Measurements from ENCODE around the gene KRTAP8-1. TPM values are rescaled to one million over a fixed set of nuclear protein-coding genes. Genes with fewer than 3 reads are reported as not detected.

KRTAP8-1 gene
- total and polyA plus RNA-seq, 8 donors, result not detected

DNA sequence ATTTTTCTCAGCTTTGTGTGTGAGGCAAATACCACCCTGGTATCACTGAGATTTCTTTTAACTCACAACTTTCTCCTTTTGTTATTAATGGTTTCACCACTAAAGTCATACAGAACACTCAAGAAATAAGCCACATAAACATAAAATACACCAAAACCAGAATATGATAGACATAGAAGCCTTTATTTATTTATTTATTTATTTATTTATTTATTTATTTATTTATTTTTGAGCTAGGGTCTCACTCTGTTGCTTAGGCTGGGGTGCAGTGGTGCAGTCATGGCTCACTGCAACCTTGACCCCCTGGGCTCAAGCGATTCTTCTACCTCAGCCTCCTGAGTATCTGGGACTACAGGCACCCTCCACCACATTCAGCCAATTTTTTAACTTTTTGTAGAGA, 12.5 kb downstream of the KRTAP8-1 start:
- Histone ChIP-seq H3K27me3 (no peaks in the 10 kb centered on the region), H3K4me1 (no peaks in the 10 kb centered on the region), H3K36me3 (no peaks in the 10 kb centered on the region), H3K27ac (no peak overlapping the region), H3K4me3 (no peak overlapping the region), H3K9me3 (no peaks in the 10 kb centered on the region)
- DNase-seq, result no peak
- WGBS, 5 donors, result 84 to 91% (median 88%) methylated on average over 1 of the region's 1 CpG
- intact Hi-C loops (cut with DNase I; ENCODE audit: low total_unique reads), result no loop called here
- no peak for TF ChIP-seq POLR2A (IDR thresholded peaks at IDR 0.05)
- no peak for TF ChIP-seq EP300 (IDR thresholded peaks at IDR 0.05)
- TF ChIP-seq POLR2AphosphoS5 (IDR thresholded peaks at IDR 0.05), result no peak
- TF ChIP-seq, protein P1, sequence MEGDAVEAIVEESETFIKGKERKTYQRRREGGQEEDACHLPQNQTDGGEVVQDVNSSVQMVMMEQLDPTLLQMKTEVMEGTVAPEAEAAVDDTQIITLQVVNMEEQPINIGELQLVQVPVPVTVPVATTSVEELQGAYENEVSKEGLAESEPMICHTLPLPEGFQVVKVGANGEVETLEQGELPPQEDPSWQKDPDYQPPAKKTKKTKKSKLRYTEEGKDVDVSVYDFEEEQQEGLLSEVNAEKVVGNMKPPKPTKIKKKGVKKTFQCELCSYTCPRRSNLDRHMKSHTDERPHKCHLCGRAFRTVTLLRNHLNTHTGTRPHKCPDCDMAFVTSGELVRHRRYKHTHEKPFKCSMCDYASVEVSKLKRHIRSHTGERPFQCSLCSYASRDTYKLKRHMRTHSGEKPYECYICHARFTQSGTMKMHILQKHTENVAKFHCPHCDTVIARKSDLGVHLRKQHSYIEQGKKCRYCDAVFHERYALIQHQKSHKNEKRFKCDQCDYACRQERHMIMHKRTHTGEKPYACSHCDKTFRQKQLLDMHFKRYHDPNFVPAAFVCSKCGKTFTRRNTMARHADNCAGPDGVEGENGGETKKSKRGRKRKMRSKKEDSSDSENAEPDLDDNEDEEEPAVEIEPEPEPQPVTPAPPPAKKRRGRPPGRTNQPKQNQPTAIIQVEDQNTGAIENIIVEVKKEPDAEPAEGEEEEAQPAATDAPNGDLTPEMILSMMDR (IDR thresholded peaks at IDR 0.05), result no peak

DNA sequence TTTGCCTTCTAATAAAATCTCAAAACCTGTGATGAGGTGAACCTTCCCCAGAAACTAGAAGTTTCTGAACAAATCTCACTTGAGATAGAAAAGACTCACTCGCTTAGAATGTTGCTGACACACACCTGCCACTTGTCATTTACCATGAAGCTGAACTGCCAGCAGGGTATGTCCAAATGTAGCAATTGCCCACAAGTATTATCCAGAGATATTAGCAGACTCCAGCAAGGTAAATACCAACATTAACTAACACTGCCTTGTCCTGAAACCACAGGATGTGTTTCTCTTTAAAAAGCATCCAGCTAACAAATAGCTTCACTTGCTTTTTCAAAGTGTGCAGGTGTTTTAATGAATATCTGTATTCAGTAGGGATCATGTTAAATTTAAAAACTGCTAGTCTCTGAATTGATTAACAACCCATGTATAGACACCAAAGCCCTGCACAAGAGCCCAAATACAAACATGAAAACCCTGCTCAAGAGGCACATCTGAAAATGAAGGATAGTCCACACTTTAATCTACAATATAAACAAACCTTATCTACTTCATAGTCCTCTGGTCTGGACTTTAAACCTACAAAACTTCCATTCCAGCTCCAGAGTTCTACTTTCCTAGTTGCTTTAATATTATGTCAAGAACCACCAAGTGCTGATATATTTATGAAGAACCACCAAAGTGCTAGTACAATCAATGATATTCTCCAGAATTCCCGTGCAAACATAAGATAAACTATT, 19.3 kb downstream of the KRTAP8-1 start:
- peak in 1 of 2 donors; percentile 2 for DNase-seq
- TF ChIP-seq, protein P1 (IDR thresholded peaks at IDR 0.05), result no peak
- TF ChIP-seq EP300 (IDR thresholded peaks at IDR 0.05), result no peak
- TF ChIP-seq POLR2AphosphoS5 (IDR thresholded peaks at IDR 0.05), result no peak
- TF ChIP-seq POLR2A (IDR thresholded peaks at IDR 0.05), result no peak
- Histone ChIP-seq H3K9me3 (no peaks in the 10 kb centered on the region), H3K4me3 (no peak overlapping the region), H3K4me1 (no peaks in the 10 kb centered on the region), H3K36me3 (no peaks in the 10 kb centered on the region), H3K27me3 (no peaks in the 10 kb centered on the region), H3K27ac (no peak overlapping the region)
- WGBS, 5 donors, result 26 to 52% (median 40%) methylated on average over 2 of the region's 2 CpGs
- intact Hi-C loops (cut with DNase I; ENCODE audit: low total_unique reads), result no loop called here

DNA sequence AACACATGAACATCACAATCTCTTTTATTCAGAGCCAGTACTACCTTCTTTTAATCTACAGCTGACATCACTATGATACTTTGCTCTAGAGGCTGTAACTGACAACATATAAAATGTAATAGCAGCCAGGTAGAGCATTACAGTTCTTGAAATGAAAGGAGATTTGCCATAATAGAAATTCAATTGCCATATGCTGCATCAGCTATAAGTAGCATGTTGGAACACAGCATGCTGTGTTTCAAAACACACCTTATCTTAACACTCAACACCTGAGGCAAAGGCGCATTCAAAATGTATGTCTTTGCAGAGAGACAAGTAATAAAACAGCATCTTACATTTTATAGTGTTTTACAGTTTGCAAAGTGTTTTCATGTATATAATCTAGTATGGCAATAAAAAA, 33.8 kb downstream of the KRTAP8-1 start:
- Histone ChIP-seq H3K4me3 (no peak overlapping the region), H3K27me3 (no peaks in the 10 kb centered on the region), H3K27ac (no peak overlapping the region), H3K4me1 (no peaks in the 10 kb centered on the region), H3K9me3 (peaks cover 0 to 15% (median 3%) of the 10 kb centered on the region in 4 donors), H3K36me3 (no peaks in the 10 kb centered on the region)
- no peak for TF ChIP-seq POLR2A (IDR thresholded peaks at IDR 0.05)
- TF ChIP-seq, protein P1 (IDR thresholded peaks at IDR 0.05), result no peak
- TF ChIP-seq POLR2AphosphoS5 (IDR thresholded peaks at IDR 0.05), result no peak
- TF ChIP-seq EP300 (IDR thresholded peaks at IDR 0.05), result no peak
- DNase-seq, result no peak
- 89 to 97% (median 91%) methylated on average over 1 of the region's 1 CpG for WGBS, 5 donors
- intact Hi-C loops (cut with DNase I; ENCODE audit: low total_unique reads), result no loop called here

- no peak overlapping the region for H3K4me3 ChIP-seq
- H3K27me3 ChIP-seq, result no peaks in the 10 kb centered on the region
- intact Hi-C loops (cut with DNase I; ENCODE audit: low total_unique reads), result no loop called here
- no peak for DNase-seq
- TF ChIP-seq POLR2A (IDR thresholded peaks at IDR 0.05) (no peak), EP300 (IDR thresholded peaks at IDR 0.05) (no peak), POLR2AphosphoS5 (IDR thresholded peaks at IDR 0.05) (no peak)
- TF ChIP-seq, protein P1 (IDR thresholded peaks at IDR 0.05), result no peak
- H3K4me1 ChIP-seq, result no peaks in the 10 kb centered on the region
- H3K27ac ChIP-seq, result no peak overlapping the region
- WGBS, 5 donors, result 81 to 90% (median 89%) methylated on average over 4 of the region's 4 CpGs
- H3K36me3 ChIP-seq, result no peaks in the 10 kb centered on the region
- peaks cover 0 to 8% (median 1%) of the 10 kb centered on the region in 4 donors for H3K9me3 ChIP-seq
Measured at GRCh38 chr21:30769724-30770431, 43.2 kb downstream of the KRTAP8-1 start.

Small RNAs within 50 kb of the gene (small RNA-seq; reads per million reads assigned to genes)
- gene AP000244.1, result 0 reads per million in 4 donors
- 0 reads per million in 4 donors for gene KRTAP8-2P
- 0 reads per million in 4 donors for gene KRTAP8-3P

Other genes with a start within 250 kb of the KRTAP8-1 start
- not detected for gene KRTAP22-2, start 222.9 kb downstream of the KRTAP8-1 start, total RNA-seq
- not detected for gene KRTAP22-2, start 222.9 kb downstream of the KRTAP8-1 start, polyA plus RNA-seq
- not detected for gene KRTAP6-3, start 220.8 kb downstream of the KRTAP8-1 start, total RNA-seq
- gene KRTAP6-3, start 220.8 kb downstream of the KRTAP8-1 start, polyA plus RNA-seq, result not detected
- gene KRTAP6-2, start 214.4 kb downstream of the KRTAP8-1 start, total RNA-seq, result not detected
- not detected for gene KRTAP6-2, start 214.4 kb downstream of the KRTAP8-1 start, polyA plus RNA-seq
- gene KRTAP22-1, start 212.2 kb downstream of the KRTAP8-1 start, total RNA-seq, result not detected
- gene KRTAP22-1, start 212.2 kb downstream of the KRTAP8-1 start, polyA plus RNA-seq, result not detected
- gene KRTAP6-1, start 199.3 kb downstream of the KRTAP8-1 start, total RNA-seq, result not detected
- not detected for gene KRTAP6-1, start 199.3 kb downstream of the KRTAP8-1 start, polyA plus RNA-seq
- not detected for gene KRTAP20-1, start 196.8 kb downstream of the KRTAP8-1 start, total RNA-seq
- not detected for gene KRTAP20-1, start 196.8 kb downstream of the KRTAP8-1 start, polyA plus RNA-seq
- not detected for gene KRTAP20-4, start 192.6 kb downstream of the KRTAP8-1 start, total RNA-seq
- not detected for gene KRTAP20-4, start 192.6 kb downstream of the KRTAP8-1 start, polyA plus RNA-seq
- gene KRTAP20-2, start 178.1 kb downstream of the KRTAP8-1 start, total RNA-seq, result not detected
- not detected for gene KRTAP20-2, start 178.1 kb downstream of the KRTAP8-1 start, polyA plus RNA-seq
- not detected for gene KRTAP20-3, start 170.4 kb downstream of the KRTAP8-1 start, total RNA-seq
- not detected for gene KRTAP20-3, start 170.4 kb downstream of the KRTAP8-1 start, polyA plus RNA-seq
- gene KRTAP21-3, start 94.5 kb downstream of the KRTAP8-1 start, total RNA-seq, result not detected
- gene KRTAP21-3, start 94.5 kb downstream of the KRTAP8-1 start, polyA plus RNA-seq, result not detected
- gene KRTAP21-2, start 66.0 kb downstream of the KRTAP8-1 start, total RNA-seq, result not detected
- gene KRTAP21-2, start 66.0 kb downstream of the KRTAP8-1 start, polyA plus RNA-seq, result not detected
- gene KRTAP21-1, start 57.8 kb downstream of the KRTAP8-1 start, total RNA-seq, result not detected
- not detected for gene KRTAP21-1, start 57.8 kb downstream of the KRTAP8-1 start, polyA plus RNA-seq
- gene KRTAP7-1, start 16.5 kb upstream of the KRTAP8-1 start, total RNA-seq, result not detected
- not detected for gene KRTAP7-1, start 16.5 kb upstream of the KRTAP8-1 start, polyA plus RNA-seq
- not detected for gene KRTAP11-1, start 68.3 kb upstream of the KRTAP8-1 start, total RNA-seq
- gene KRTAP11-1, start 68.3 kb upstream of the KRTAP8-1 start, polyA plus RNA-seq, result not detected
- gene KRTAP19-8, start 225.2 kb upstream of the KRTAP8-1 start, total RNA-seq, result not detected
- not detected for gene KRTAP19-8, start 225.2 kb upstream of the KRTAP8-1 start, polyA plus RNA-seq